GM12875 (cell line): ENCODE data around the gene CNDP2.
A peak's percentile ranks its signal among the peaks of the same experiment; 100 is the strongest.

Experiments used
- H3K4me3 ChIP-seq: one replicate; pipeline ENCODE4 v1.5.1; 2011; ENCODE audit warnings: low read depth, low read length, control low read depth
- TF ChIP-seq, protein P1 (sequence below): IDR thresholded peaks from 2 replicates; pipeline ENCODE4 v1.5.1; 2011; ENCODE audit warnings: low read depth, mild to moderate bottlenecking, control low read depth, inconsistent platforms, low read length, moderate library complexity, borderline replicate concordance; ENCODE audit not compliant: insufficient read depth

The CNDP2 gene

DNA sequence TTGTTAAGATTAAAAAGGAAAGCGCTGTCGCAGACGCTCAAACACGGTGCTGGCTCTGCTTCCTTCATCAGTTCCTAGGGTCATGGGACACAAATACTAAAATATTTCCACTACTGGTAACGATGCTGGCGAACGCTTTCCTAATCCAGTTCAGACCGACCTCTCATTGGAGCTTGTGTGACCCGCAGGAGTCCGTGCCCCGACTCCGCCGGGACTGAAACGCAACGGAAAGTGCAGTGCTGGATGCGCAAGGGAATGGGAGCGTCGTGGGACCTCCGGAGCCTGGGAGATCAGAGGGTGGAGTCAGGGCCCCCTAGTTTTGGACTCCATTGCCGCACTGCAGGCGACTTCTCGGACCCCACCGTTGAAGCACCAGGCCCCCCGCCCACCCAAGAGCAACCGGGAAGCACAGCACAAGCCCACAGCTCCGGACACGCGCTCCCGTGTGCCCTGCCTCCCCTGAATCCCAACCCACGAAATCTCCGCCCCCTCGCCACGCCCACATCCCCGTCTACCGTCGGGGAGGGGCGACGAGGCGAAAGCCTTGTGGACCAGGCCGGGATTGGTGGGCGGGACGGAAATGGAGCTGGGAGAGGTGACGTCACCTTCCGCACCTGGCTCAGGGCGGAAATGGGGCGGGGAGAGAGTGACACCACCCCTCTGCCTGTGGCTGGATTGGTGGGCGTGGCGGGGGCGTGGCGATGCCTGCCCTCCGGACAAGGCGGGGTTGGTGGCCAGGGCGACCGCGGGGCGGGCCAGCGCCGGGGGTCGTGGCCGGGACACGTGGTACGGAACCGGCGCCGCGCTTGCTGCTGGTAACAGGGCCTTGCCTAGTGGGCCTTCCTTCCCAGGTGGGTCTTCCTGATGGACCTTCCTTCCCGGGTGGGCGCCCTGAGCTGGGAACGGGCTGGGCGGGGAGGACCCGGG lies at the start of gene CNDP2:
TSS of gene CNDP2 (plus strand) at position 783 of the 927 bp plus-strand sequence. CDS start 3,611 bp downstream, outside the sequence.
- H3K4me3 ChIP-seq = peak within 1 kb of the TSS; percentile 97
- TF ChIP-seq, protein P1, sequence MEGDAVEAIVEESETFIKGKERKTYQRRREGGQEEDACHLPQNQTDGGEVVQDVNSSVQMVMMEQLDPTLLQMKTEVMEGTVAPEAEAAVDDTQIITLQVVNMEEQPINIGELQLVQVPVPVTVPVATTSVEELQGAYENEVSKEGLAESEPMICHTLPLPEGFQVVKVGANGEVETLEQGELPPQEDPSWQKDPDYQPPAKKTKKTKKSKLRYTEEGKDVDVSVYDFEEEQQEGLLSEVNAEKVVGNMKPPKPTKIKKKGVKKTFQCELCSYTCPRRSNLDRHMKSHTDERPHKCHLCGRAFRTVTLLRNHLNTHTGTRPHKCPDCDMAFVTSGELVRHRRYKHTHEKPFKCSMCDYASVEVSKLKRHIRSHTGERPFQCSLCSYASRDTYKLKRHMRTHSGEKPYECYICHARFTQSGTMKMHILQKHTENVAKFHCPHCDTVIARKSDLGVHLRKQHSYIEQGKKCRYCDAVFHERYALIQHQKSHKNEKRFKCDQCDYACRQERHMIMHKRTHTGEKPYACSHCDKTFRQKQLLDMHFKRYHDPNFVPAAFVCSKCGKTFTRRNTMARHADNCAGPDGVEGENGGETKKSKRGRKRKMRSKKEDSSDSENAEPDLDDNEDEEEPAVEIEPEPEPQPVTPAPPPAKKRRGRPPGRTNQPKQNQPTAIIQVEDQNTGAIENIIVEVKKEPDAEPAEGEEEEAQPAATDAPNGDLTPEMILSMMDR = no peak

- H3K4me3 ChIP-seq = no peak overlapping the region
- TF ChIP-seq, protein P1 = no peak
Observed at GRCh38 chr18:74446631-74447403, 49.3 kb upstream of the CNDP2 start.

DNA sequence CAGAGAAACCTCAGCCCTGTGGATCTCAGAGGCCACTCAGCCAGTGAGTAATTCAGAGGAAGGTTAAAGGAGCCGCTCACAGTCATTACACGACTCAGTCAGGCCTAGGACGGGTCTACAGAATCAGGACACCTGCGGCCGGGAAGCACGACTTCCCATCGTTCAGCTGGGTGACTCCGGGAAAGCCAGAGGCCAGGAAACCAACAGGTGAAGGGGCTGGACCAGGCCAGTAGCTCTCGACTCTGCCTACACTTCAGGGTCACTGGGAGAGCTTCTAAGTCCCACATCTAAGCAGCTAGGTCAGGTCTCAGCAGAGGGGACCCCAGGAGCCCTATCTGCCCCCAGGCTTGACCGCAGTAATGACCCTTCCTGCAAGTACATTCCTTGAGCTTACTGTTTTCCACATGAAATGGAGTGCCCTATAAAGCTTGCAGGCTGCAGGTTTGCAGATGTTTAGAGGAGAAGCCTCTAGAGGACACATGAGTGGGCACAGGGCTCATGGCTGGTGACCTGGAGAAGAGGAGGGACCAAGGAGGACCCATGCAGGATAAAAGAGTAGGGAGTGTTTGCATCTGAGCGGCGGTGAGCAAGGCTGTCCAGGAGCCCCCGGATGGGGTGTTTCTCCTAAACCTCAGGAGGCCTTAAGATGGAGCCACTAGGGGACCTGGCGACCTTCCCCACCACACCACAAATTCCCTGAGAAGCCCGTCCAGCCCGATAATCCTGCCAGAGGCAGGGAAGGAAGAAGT lies 48.6 kb upstream of the CNDP2 start:
- no peak overlapping the region for H3K4me3 ChIP-seq
- TF ChIP-seq, protein P1 = no peak

DNA sequence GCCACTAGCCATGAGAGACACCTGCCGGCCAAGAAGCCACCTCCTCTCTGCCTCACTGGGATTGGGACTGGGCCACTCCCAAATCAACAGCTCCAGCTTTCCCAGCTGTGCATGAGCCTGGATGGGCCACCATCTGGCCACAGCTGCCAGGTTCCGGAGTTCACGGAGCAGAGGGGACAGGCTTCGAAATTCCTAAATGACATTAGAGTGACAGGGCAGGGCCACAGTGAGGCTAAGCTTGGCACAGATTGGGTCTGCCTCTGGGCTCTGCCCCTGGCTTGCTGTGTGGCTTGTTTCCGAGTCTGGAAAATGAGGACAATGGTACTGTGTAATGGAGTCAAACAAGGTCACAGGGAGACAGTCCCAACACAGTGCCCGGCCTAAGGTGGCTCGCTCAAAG lies 45.5 kb upstream of the CNDP2 start:
- H3K4me3 ChIP-seq = no peak overlapping the region
- TF ChIP-seq, protein P1 = no peak

DNA sequence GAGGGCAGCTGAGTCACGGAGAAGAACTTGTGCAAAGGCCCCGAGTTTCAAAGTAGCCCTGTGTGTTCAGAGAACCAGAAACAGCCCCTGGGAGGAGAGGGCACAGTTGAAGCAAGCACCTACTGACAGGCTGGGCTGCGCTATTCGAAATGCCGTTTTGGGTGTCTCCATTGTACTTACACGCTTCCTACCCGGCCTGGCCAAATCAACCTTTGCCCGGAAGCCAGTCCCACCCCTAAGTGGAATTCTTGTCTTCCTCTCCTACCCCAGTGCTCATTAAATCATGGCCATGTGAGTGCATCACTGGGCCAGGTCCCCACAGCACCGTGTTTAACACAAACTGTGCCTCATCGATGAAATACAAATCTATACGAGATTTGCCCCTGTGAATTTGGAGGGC lies 45.0 kb upstream of the CNDP2 start:
- TF ChIP-seq, protein P1 = no peak
- no peak overlapping the region for H3K4me3 ChIP-seq

DNA sequence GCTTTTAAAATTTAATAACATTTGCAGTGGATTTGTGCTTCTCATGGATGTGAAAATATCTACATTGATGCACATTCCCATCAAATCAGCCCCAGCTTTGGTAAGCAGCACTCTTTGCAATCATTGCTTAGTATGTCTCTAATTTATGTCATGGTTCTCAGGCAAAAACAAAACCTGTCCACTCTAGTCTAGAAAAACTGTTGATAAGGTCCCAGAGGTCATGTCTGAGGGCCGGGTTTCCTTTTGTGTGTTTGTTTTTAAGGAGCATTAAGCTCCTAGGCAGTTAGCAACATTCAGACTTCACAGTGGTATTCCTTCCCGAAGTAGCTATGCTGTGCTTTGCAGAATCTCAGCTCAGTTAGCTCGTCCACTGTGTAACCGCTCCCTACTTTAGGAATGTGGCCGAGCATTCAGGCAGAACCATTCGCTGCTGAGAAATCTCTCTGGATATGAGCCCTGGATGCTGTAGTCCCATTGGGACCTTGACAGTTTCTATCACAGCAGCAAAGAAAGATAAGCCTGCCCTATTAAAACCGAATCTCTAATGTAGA lies 43.1 kb upstream of the CNDP2 start:
- no peak overlapping the region for H3K4me3 ChIP-seq
- TF ChIP-seq, protein P1 = no peak
